ENCODE data around the gene SURF6.

Gene SURF6

DNA sequence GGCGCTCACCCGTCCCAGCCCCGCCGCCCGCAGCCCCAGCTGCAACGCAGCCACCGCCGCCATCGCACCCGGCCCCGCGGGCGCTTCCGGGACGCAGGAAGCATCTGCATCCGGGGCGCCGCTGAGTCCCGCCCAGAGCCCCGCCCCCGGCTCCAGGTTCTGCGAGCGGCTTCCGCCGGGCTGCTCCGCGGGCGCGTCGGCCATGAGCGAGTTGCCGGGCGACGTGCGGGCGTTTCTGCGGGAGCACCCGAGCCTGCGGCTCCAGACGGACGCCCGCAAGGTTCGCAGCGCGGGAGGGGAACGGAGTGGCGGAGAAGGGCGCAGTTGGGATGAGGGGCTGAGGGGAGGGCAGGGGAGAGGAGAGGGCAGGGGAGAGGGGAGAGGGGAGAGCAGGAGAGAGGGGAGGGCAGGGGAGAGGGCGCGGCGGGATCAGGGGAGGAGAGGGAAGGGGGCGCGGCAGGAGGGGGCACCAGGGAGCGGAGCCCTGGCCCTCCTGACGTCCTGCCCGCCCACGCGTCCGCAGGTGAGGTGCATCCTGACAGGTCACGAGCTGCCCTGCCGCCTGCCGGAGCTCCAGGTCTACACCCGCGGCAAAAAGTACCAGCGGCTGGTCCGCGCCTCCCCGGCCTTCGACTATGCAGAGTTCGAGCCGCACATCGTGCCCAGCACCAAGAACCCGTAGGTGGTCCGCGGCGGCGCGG, 20.6 kb upstream of the SURF6 start, which contains the start of the genes SURF1 and SURF2:
SURF1 (minus strand) TSS at position 97 of the 701 bp plus-strand sequence; CDS start at position 63, 34 bp downstream.
SURF2 (plus strand) TSS at position 160 of the 701 bp plus-strand sequence; CDS start at position 203, 43 bp downstream.
- H3K27me3 Mint-ChIP-seq, result no peaks in the 10 kb centered on the region
- H3K9me3 Mint-ChIP-seq, result no peaks in the 10 kb centered on the region
- ATAC-seq, result peak; percentile 84
- peak within 1 kb of the TSS; percentile 86 to 94 for H3K4me3 Mint-ChIP-seq
- H3K27ac Mint-ChIP-seq, result peak within 1 kb of the TSS; percentile 76 to 98
- peaks cover 80% of the 10 kb centered on the region for H3K4me1 Mint-ChIP-seq
- DNase-seq, result peak; percentile 85 to 86

DNA sequence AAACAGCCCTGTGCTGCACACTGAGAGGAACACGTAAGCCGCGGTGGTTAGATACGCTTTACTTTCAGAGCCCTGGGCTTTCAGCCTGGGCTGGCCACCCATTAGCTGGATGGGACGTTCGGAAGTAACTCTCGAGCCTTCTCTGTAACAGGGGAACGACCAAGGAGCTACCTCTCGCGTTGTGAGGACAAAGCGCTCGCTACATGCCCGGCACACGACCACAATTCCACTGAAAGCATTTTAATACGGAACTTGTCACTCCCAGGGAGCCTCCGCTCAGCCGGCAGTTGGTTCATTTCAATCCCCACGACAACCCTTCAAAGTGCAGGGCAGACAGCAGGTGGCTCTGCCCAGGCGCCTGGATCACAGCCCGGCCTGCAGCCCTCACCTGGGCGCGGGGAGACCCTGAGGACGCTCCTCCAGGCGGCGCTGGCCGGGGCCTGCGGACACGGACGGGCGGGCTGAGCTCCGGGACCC, 19.9 kb upstream of the SURF6 start:
- no peaks in the 10 kb centered on the region for H3K9me3 Mint-ChIP-seq
- ATAC-seq (peak; percentile 37), DNase-seq (no peak)
- no peaks in the 10 kb centered on the region for H3K27me3 Mint-ChIP-seq
- H3K4me3 Mint-ChIP-seq, result peak overlapping the region; percentile 86 to 94
- peaks cover 74% of the 10 kb centered on the region for H3K4me1 Mint-ChIP-seq
- peak overlapping the region; percentile 76 to 96 for H3K27ac Mint-ChIP-seq

GRCh38 chr9:133354766-133355165, 18.8 kb upstream of the SURF6 start:
- Mint-ChIP-seq H3K27ac (peak overlapping the region in 1 of 2 donors; percentile 42), H3K4me1 (peaks cover 73% of the 10 kb centered on the region), H3K27me3 (no peaks in the 10 kb centered on the region), H3K9me3 (no peaks in the 10 kb centered on the region), H3K4me3 (peak overlapping the region; percentile 86 to 94)
- ATAC-seq (no peak), DNase-seq (no peak)

GRCh38 chr9:133353548-133353947, 17.6 kb upstream of the SURF6 start:
- no peak overlapping the region for H3K4me3 Mint-ChIP-seq
- DNase-seq (no peak), ATAC-seq (no peak)
- H3K27ac Mint-ChIP-seq, result peak overlapping the region; percentile 2 to 28
- peaks cover 73% of the 10 kb centered on the region for H3K4me1 Mint-ChIP-seq
- H3K9me3 Mint-ChIP-seq, result no peaks in the 10 kb centered on the region
- no peaks in the 10 kb centered on the region for H3K27me3 Mint-ChIP-seq

DNA sequence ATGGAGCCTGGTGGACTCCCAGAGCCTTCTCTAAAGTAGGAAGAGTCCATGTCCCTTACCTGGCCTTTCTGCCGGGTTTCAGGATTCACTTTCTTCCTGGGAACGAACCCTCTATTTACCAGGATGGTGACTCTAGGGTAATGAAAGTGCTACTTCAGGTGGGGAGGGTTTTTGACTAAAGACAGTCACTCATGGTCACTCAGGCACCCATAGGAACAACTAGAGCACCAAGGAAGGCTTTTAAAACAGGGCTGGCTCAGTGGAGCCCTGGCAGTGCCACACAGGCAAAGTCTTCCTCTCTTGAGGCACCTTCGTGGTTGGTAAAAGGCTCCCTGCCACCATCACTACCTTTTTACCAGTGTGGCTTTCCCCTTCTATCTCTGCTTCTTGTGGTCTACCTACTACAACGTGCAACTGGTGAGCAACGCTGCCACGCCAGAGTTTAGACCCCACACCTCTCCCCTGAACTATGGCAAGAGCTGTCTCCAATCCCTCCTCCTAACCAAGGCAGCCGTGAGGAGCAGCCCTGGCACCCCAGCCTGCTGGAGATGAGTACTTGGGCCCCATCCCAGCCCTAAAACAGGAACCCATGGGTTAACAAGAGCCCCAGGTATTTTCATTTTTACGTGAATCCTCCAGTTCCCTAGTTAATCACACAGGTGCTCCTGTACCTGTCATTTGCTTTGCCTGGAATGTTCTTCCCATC, 16.8 kb upstream of the SURF6 start:
- Mint-ChIP-seq H3K27me3 (no peaks in the 10 kb centered on the region), H3K27ac (peak overlapping the region in 1 of 2 donors; percentile 79), H3K9me3 (no peaks in the 10 kb centered on the region), H3K4me3 (peak overlapping the region in 1 of 2 donors; percentile 36), H3K4me1 (peaks cover 67% of the 10 kb centered on the region)
- no peak for ATAC-seq
- no peak for DNase-seq

- no peaks in the 10 kb centered on the region for H3K9me3 Mint-ChIP-seq
- ATAC-seq (no peak), DNase-seq (peak in 1 of 2 donors; percentile 53)
- no peak overlapping the region for H3K27ac Mint-ChIP-seq
- H3K27me3 Mint-ChIP-seq, result no peaks in the 10 kb centered on the region
- no peak overlapping the region for H3K4me3 Mint-ChIP-seq
- peaks cover 62% of the 10 kb centered on the region for H3K4me1 Mint-ChIP-seq
Measured at GRCh38 chr9:133351908-133352634, 16.1 kb upstream of the SURF6 start.

GRCh38 chr9:133351526-133351907, 15.5 kb upstream of the SURF6 start:
- no peak for ATAC-seq

DNA sequence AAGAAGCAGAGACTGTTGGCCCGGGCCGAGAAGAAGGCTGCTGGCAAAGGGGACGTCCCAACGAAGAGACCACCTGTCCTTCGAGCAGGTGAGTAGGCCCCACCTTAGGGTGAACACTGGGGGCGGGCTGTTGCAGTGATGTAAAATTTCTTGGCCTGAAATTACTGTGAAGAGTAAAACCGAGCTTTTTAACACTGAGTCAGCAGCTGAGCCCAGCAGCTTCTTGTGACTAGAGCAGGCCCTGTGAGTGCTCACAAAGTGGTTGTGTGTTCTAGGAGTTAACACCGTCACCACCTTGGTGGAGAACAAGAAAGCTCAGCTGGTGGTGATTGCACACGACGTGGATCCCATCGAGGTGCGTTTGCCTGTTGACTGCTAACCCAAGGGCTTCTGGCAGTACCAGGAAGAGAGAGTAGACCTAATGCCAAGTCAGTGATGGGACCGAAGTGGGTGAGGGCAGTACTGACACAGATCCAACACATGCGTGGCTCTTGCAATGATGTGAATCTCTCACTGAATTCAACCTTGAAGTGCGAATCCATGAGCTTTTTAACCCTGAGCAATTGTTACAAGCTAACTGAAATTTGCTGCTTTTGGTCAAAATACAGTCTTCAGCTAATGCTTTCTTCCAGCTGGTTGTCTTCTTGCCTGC, 14.1 kb upstream of the SURF6 start:
- DNase-seq (no peak), ATAC-seq (no peak)
- Mint-ChIP-seq H3K9me3 (no peaks in the 10 kb centered on the region), H3K4me1 (peaks cover 69% of the 10 kb centered on the region), H3K27me3 (no peaks in the 10 kb centered on the region), H3K4me3 (peak overlapping the region; percentile 96 to 99), H3K27ac (peak overlapping the region; percentile 40 to 100)

More at GRCh38 chr9:133351526-133351907, 15.5 kb upstream of the SURF6 start:
- Mint-ChIP-seq H3K4me3 (no peak overlapping the region), H3K9me3 (no peaks in the 10 kb centered on the region), H3K27ac (no peak overlapping the region), H3K27me3 (no peaks in the 10 kb centered on the region), H3K4me1 (peaks cover 65% of the 10 kb centered on the region)
- no peak for DNase-seq

GRCh38 chr9:133348718-133349573, 13.0 kb upstream of the SURF6 start:
- Mint-ChIP-seq H3K27me3 (no peaks in the 10 kb centered on the region), H3K27ac (peak overlapping the region; percentile 100), H3K4me3 (peak overlapping the region; percentile 96 to 99), H3K4me1 (peaks cover 61% of the 10 kb centered on the region), H3K9me3 (no peaks in the 10 kb centered on the region)
- no peak for DNase-seq
- no peak for ATAC-seq

DNA sequence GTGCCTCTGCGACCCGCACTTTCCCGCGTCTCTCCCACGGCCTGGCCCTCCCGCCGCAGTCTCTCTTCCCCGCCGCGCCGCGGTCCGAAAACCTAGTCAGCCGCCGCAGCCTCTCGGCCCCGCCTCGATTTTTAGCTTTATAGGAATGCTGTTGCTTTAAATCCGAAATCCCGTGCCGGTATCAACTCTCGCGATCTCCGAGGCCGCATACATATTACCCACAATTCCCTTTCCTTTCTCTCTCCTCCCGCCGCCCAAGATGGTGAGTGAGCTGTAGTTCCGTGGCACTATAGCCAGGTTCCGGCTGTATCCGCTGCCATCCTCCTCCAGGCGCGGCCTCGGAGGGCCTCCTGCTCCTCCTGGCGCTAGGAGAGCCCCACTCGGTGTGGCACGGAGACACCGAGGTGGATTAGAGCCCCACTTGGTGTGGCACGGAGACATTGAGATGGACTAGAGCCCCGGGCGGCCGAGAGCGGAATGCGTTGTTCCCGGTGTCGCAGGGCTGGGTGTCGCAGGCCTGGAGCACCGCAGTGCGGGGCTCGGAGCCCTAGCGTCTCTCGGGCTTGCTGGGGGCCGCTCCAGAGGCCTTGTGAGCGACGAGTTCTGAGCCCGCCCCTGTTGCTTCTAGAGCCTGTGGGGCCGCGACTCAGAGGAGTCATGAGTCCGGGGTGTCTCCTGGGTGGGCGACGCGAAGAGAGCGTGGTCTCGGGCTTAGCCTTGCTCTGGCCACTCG, 12.2 kb upstream of the SURF6 start, which contains the start of the genes MED22 and RPL7A:
MED22 (minus strand) TSS at position 147 of the 733 bp plus-strand sequence. CDS start 1,469 bp downstream, outside the sequence.
RPL7A (plus strand) TSS at position 234 of the 733 bp plus-strand sequence; CDS start at position 260, 26 bp downstream.
- peaks cover 57% of the 10 kb centered on the region for H3K4me1 Mint-ChIP-seq
- H3K4me3 Mint-ChIP-seq, result peak within 1 kb of the TSS; percentile 96 to 99
- peak; percentile 85 for ATAC-seq
- no peaks in the 10 kb centered on the region for H3K9me3 Mint-ChIP-seq
- H3K27me3 Mint-ChIP-seq, result no peaks in the 10 kb centered on the region
- peak; percentile 91 to 95 for DNase-seq
- peak within 1 kb of the TSS; percentile 100 for H3K27ac Mint-ChIP-seq

- Mint-ChIP-seq H3K9me3 (no peaks in the 10 kb centered on the region), H3K27me3 (no peaks in the 10 kb centered on the region), H3K4me3 (peak overlapping the region; percentile 96 to 99), H3K4me1 (peaks cover 55% of the 10 kb centered on the region), H3K27ac (peak overlapping the region; percentile 100)
- peak; percentile 64 to 65 for DNase-seq
- ATAC-seq, result peak; percentile 70
Measured at GRCh38 chr9:133347515-133347984, 11.6 kb upstream of the SURF6 start.

GRCh38 chr9:133346021-133346785, 10.2 kb upstream of the SURF6 start:
- Mint-ChIP-seq H3K27me3 (no peaks in the 10 kb centered on the region), H3K4me1 (peaks cover 59% of the 10 kb centered on the region), H3K4me3 (peak overlapping the region; percentile 96 to 99), H3K27ac (peak overlapping the region; percentile 91 to 92), H3K9me3 (no peaks in the 10 kb centered on the region)
- no peak for DNase-seq
- ATAC-seq, result no peak

- H3K27ac Mint-ChIP-seq, result no peak overlapping the region
- no peaks in the 10 kb centered on the region for H3K9me3 Mint-ChIP-seq
- DNase-seq (no peak), ATAC-seq (no peak)
- no peaks in the 10 kb centered on the region for H3K27me3 Mint-ChIP-seq
- peaks cover 62% of the 10 kb centered on the region for H3K4me1 Mint-ChIP-seq
- H3K4me3 Mint-ChIP-seq, result no peak overlapping the region
Measured at GRCh38 chr9:133345596-133345995, 9.6 kb upstream of the SURF6 start.

Data from stimulated activated naive CD8-positive, alpha-beta T cell treated with anti-CD3 and anti-CD28 coated beads, Interleukin-15, amount 100 ng/mL, for 72 hours (primary cell).